Neural cell (in vitro differentiated cells): ENCODE results near the gene FGGY. TPM values are rescaled to one million over a fixed set of nuclear protein-coding genes. Genes with fewer than 3 reads are reported as not detected.

ENCODE experiments used
- H2AFZ ChIP-seq: fragments of 200-600, 300-800 bp; sonication (generic), shearing (Covaris generic); 2 replicates; pipeline ENCODE4 v1.6.0; 2014; ENCODE audit warnings: low read depth, mild to moderate bottlenecking, antibody characterized with exemption, low read length, moderate library complexity
- H3F3A ChIP-seq: fragments of 200-600 bp; shearing (Covaris generic); 2 replicates; pipeline ENCODE4 v1.6.1; 2016; ENCODE audit warnings: mild to moderate bottlenecking, moderate library complexity, mixed read lengths, antibody characterized with exemption, low read length; ENCODE audit not compliant: insufficient read depth, poor library complexity, severe bottlenecking
- H3K27ac ChIP-seq: fragments of 200-600, 300-800 bp; sonication (generic), shearing (Covaris generic); 2 replicates; pipeline ENCODE4 v1.5.1; 2014; ENCODE audit warnings: mild to moderate bottlenecking, low read length, moderate library complexity
- H3K27me3 ChIP-seq: fragments of 300-800, 200-600 bp; sonication (generic), shearing (Covaris generic); 2 replicates; pipeline ENCODE4 v1.6.0; 2014; ENCODE audit warnings: mild to moderate bottlenecking, low read depth, low read length, moderate library complexity; ENCODE audit not compliant: insufficient read depth
- H3K36me3 ChIP-seq: fragments of 300-800, 200-600 bp; sonication (generic), shearing (Covaris generic); 2 replicates; pipeline ENCODE4 v1.5.1; 2014; ENCODE audit warnings: mild to moderate bottlenecking, antibody characterized with exemption, low read length, moderate library complexity; ENCODE audit not compliant: insufficient read depth
- H3K4me2 ChIP-seq: fragments of 300-800, 200-600 bp; sonication (generic), shearing (Covaris generic); 2 replicates; pipeline ENCODE4 v1.6.0; 2014; ENCODE audit warnings: mild to moderate bottlenecking, low read length
- H3K4me3 ChIP-seq: fragments of 300-800, 200-600 bp; sonication (generic), shearing (Covaris generic); 2 replicates; pipeline ENCODE4 v1.5.1; 2014; ENCODE audit warnings: mild to moderate bottlenecking, low read length, moderate library complexity
- H3K79me2 ChIP-seq: fragments of 200-600 bp; shearing (Covaris generic); replicated peaks from 2 replicates; pipeline ENCODE4 v1.6.0; 2014; ENCODE audit warnings: mild to moderate bottlenecking, low read length, moderate library complexity; ENCODE audit not compliant: insufficient read depth
- H3K9ac ChIP-seq: fragments of 300-800, 200-600 bp; sonication (generic), shearing (Covaris generic); 2 replicates; pipeline ENCODE4 v1.6.1; 2016; ENCODE audit warnings: mild to moderate bottlenecking, low read length, mixed read lengths
- H3K9me2 ChIP-seq: fragments of 200-600 bp; shearing (Covaris generic); 2 replicates; pipeline ENCODE4 v1.6.1; 2016; ENCODE audit warnings: mild to moderate bottlenecking, low read length, mixed read lengths; ENCODE audit not compliant: insufficient read depth
- H3K9me3 ChIP-seq: fragments of 200-600, 300-800 bp; sonication (generic), shearing (Covaris generic); 2 replicates; pipeline ENCODE4 v1.6.1; 2016; ENCODE audit warnings: mild to moderate bottlenecking, mixed run types, low read length, moderate library complexity, mixed read lengths
- H4K20me1 ChIP-seq: fragments of 200-600 bp; shearing (Covaris generic); 2 replicates; pipeline ENCODE4 v1.6.1; 2016; ENCODE audit warnings: mild to moderate bottlenecking, mixed run types; ENCODE audit not compliant: insufficient read depth
- EP300 ChIP-seq: fragments of 450-650 bp; conservative IDR thresholded peaks from 2 replicates; pipeline ENCODE4 v1.6.1; 2014; ENCODE audit warnings: antibody characterized with exemption, mild to moderate bottlenecking, moderate library complexity; ENCODE audit not compliant: poor library complexity, severe bottlenecking
- EZH2 ChIP-seq: fragments of 200-600, 300-800 bp; shearing (Covaris generic), sonication (generic); IDR thresholded peaks from 2 replicates; pipeline ENCODE4 v1.6.1; 2014; ENCODE audit warnings: antibody characterized with exemption, low read length, borderline replicate concordance, mild to moderate bottlenecking; ENCODE audit not compliant: insufficient read depth, poor library complexity, severe bottlenecking
- MXI1 ChIP-seq: fragments of 450-650 bp; conservative IDR thresholded peaks from 2 replicates; pipeline ENCODE4 v1.6.1; 2014; ENCODE audit warnings: antibody characterized with exemption, mild to moderate bottlenecking; ENCODE audit not compliant: poor library complexity, severe bottlenecking
- POLR2AphosphoS5 ChIP-seq: IDR thresholded peaks from 2 replicates; pipeline ENCODE4 v1.6.1; 2012
- RAD21 ChIP-seq: fragments of 450-650 bp; conservative IDR thresholded peaks from 2 replicates; pipeline ENCODE4 v1.6.1; 2014; ENCODE audit warnings: antibody characterized with exemption, mild to moderate bottlenecking, moderate library complexity
- SMC3 ChIP-seq: fragments of 450-650 bp; conservative IDR thresholded peaks from 2 replicates; pipeline ENCODE4 v1.6.1; 2014; ENCODE audit warnings: antibody characterized with exemption, mild to moderate bottlenecking, moderate library complexity; ENCODE audit not compliant: poor library complexity
- TAF1 ChIP-seq: IDR thresholded peaks from 2 replicates; pipeline ENCODE4 v1.6.1; 2012; ENCODE audit warnings: low read depth
- polyA plus RNA-seq: library from polyadenylated mRNA; depleted of rRNA; stranded (reverse); fragments of >200 nt; gene quantifications from 2 replicates; pipeline ENCODE4 v1.2.3, GENCODE V29; 2014
- TF ChIP-seq, protein P1 (sequence below): fragments of 450-650 bp; IDR thresholded peaks from 2 replicates; pipeline ENCODE4 v1.5.1; 2014; ENCODE audit warnings: antibody characterized with exemption, mild to moderate bottlenecking, moderate library complexity; ENCODE audit not compliant: poor library complexity, severe bottlenecking
- TF ChIP-seq, protein P2 (sequence below): IDR thresholded peaks from 2 replicates; pipeline ENCODE4 v1.6.1; 2012; ENCODE audit warnings: borderline replicate concordance

FGGY gene
- polyA plus RNA-seq, 1 donor from 2014 or later = 7.4 TPM

- Histone ChIP-seq H2AFZ (no peak overlapping the region), H3F3A (no peaks in the 10 kb centered on the region), H3K4me2 (no peak overlapping the region), H3K27me3 (no peaks in the 10 kb centered on the region), H3K27ac (no peak overlapping the region), H3K79me2 (no peaks in the 10 kb centered on the region), H3K4me3 (no peak overlapping the region), H4K20me1 (no peaks in the 10 kb centered on the region), H3K9ac (no peak overlapping the region), H3K36me3 (no peaks in the 10 kb centered on the region), H3K9me3 (no peaks in the 10 kb centered on the region), H3K9me2 (no peaks in the 10 kb centered on the region)
- TF ChIP-seq, protein P1, sequence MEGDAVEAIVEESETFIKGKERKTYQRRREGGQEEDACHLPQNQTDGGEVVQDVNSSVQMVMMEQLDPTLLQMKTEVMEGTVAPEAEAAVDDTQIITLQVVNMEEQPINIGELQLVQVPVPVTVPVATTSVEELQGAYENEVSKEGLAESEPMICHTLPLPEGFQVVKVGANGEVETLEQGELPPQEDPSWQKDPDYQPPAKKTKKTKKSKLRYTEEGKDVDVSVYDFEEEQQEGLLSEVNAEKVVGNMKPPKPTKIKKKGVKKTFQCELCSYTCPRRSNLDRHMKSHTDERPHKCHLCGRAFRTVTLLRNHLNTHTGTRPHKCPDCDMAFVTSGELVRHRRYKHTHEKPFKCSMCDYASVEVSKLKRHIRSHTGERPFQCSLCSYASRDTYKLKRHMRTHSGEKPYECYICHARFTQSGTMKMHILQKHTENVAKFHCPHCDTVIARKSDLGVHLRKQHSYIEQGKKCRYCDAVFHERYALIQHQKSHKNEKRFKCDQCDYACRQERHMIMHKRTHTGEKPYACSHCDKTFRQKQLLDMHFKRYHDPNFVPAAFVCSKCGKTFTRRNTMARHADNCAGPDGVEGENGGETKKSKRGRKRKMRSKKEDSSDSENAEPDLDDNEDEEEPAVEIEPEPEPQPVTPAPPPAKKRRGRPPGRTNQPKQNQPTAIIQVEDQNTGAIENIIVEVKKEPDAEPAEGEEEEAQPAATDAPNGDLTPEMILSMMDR = no peak
- TF ChIP-seq RAD21 = no peak
- TF ChIP-seq POLR2AphosphoS5 = no peak
- TF ChIP-seq, protein P2, sequence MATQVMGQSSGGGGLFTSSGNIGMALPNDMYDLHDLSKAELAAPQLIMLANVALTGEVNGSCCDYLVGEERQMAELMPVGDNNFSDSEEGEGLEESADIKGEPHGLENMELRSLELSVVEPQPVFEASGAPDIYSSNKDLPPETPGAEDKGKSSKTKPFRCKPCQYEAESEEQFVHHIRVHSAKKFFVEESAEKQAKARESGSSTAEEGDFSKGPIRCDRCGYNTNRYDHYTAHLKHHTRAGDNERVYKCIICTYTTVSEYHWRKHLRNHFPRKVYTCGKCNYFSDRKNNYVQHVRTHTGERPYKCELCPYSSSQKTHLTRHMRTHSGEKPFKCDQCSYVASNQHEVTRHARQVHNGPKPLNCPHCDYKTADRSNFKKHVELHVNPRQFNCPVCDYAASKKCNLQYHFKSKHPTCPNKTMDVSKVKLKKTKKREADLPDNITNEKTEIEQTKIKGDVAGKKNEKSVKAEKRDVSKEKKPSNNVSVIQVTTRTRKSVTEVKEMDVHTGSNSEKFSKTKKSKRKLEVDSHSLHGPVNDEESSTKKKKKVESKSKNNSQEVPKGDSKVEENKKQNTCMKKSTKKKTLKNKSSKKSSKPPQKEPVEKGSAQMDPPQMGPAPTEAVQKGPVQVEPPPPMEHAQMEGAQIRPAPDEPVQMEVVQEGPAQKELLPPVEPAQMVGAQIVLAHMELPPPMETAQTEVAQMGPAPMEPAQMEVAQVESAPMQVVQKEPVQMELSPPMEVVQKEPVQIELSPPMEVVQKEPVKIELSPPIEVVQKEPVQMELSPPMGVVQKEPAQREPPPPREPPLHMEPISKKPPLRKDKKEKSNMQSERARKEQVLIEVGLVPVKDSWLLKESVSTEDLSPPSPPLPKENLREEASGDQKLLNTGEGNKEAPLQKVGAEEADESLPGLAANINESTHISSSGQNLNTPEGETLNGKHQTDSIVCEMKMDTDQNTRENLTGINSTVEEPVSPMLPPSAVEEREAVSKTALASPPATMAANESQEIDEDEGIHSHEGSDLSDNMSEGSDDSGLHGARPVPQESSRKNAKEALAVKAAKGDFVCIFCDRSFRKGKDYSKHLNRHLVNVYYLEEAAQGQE = no peak
- TF ChIP-seq TAF1 = no peak
- no peak for TF ChIP-seq EP300
- no peak for TF ChIP-seq EZH2
- no peak for TF ChIP-seq SMC3
- TF ChIP-seq MXI1 = no peak
Measured at GRCh38 chr1:59282951-59283350, 13.9 kb upstream of the FGGY start.

- H3F3A ChIP-seq = no peaks in the 10 kb centered on the region
- H3K4me2 ChIP-seq = no peak overlapping the region
- no peaks in the 10 kb centered on the region for H3K9me3 ChIP-seq
- H3K4me3 ChIP-seq = no peak overlapping the region
- no peaks in the 10 kb centered on the region for H3K27me3 ChIP-seq
- H3K9me2 ChIP-seq = no peaks in the 10 kb centered on the region
- H3K27ac ChIP-seq = no peak overlapping the region
- no peaks in the 10 kb centered on the region for H3K36me3 ChIP-seq
- H2AFZ ChIP-seq = no peak overlapping the region
- H3K9ac ChIP-seq = no peak overlapping the region
- H4K20me1 ChIP-seq = no peaks in the 10 kb centered on the region
- no peaks in the 10 kb centered on the region for H3K79me2 ChIP-seq
- TF ChIP-seq, protein P2 = no peak
- TF ChIP-seq, protein P1 = no peak
- TF ChIP-seq EP300 = no peak
- no peak for TF ChIP-seq POLR2AphosphoS5
- no peak for TF ChIP-seq MXI1
- no peak for TF ChIP-seq TAF1
- no peak for TF ChIP-seq RAD21
- no peak for TF ChIP-seq EZH2
- no peak for TF ChIP-seq SMC3
Measured at GRCh38 chr1:59285691-59286090, 11.2 kb upstream of the FGGY start.
